Anterior cingulate cortex (tissue), 58 donors: ENCODE data around the gene PEAK3.

Experiments used
- DNase-seq, 58 donors: peaks; one replicate each; lab custom pipeline; 2025; lab: John Stamatoyannopoulos, UW

PEAK3 gene

GRCh38 chr19:2252797-2253105 is 29.2 kb downstream of the PEAK3 start:
- no peak for DNase-seq

GRCh38 chr19:2252055-2252796 is 29.7 kb downstream of the PEAK3 start:
- DNase-seq, result no peak

- DNase-seq, result no peak
These were observed 30.6 kb downstream of the PEAK3 start for GRCh38 chr19:2251106-2252054.

- no peak for DNase-seq
These were observed 31.2 kb downstream of the PEAK3 start for GRCh38 chr19:2250766-2251105.

- no peak for DNase-seq
These were observed 31.9 kb downstream of the PEAK3 start for GRCh38 chr19:2249880-2250765.

- DNase-seq, result no peak
These were observed 32.7 kb downstream of the PEAK3 start, which contains the start of gene AMH for GRCh38 chr19:2249010-2249866. Gene AMH (plus strand): TSS chr19:2249323. CDS start chr19:2249333, 10 bp downstream.

GRCh38 chr19:2248136-2249009 is 33.6 kb downstream of the PEAK3 start:
- DNase-seq, result no peak

GRCh38 chr19:2247433-2248101 is 34.4 kb downstream of the PEAK3 start:
- no peak for DNase-seq

GRCh38 chr19:2246801-2247361 is 35.1 kb downstream of the PEAK3 start:
- peak in 36 of 58 donors; percentile 4 to 59 (median 30) for DNase-seq

- no peak for DNase-seq
These were observed 35.9 kb downstream of the PEAK3 start for GRCh38 chr19:2246014-2246620.

- no peak for DNase-seq
These were observed 36.7 kb downstream of the PEAK3 start for GRCh38 chr19:2245273-2245672.

GRCh38 chr19:2244486-2244885 is 37.5 kb downstream of the PEAK3 start:
- DNase-seq, result no peak

- DNase-seq, result no peak
These were observed 37.9 kb downstream of the PEAK3 start for GRCh38 chr19:2244125-2244411.

GRCh38 chr19:2243274-2244124 is 38.5 kb downstream of the PEAK3 start:
- no peak for DNase-seq

- DNase-seq, result no peak
These were observed 39.2 kb downstream of the PEAK3 start for GRCh38 chr19:2242816-2243215.

- DNase-seq, result no peak
These were observed 39.9 kb downstream of the PEAK3 start for GRCh38 chr19:2242092-2242537.
